ENCODE measurements around the gene NUTM2F. TPM values are rescaled to one million over a fixed set of nuclear protein-coding genes. Genes with fewer than 3 reads are reported as not detected.
"Not testable (repeated sequence)": the region's sequence is repeated elsewhere in the genome, so short reads cannot be mapped to it uniquely, and the experiment has no call there.

Gene NUTM2F
- not detected in 2 replicates for total RNA-seq

- DNase-seq (ENCODE audit: low read depth, low spot score) = not testable (repeated sequence)
Observed at GRCh38 chr9:94328544-94328943, at the start of gene NUTM2F. Gene NUTM2F (minus strand): TSS chr9:94328644. CDS start chr9:94328623, 21 bp downstream.

- not testable (repeated sequence) for DNase-seq (ENCODE audit: low read depth, low spot score)
Observed at GRCh38 chr9:94375197-94375596, 46.8 kb upstream of the NUTM2F start.

- DNase-seq (ENCODE audit: low read depth, low spot score) = peak; percentile 58
Observed at GRCh38 chr9:94374176-94375056, 46.0 kb upstream of the NUTM2F start.

GRCh38 chr9:94373779-94374175 lies 45.3 kb upstream of the NUTM2F start:
- not testable (repeated sequence) for DNase-seq (ENCODE audit: low read depth, low spot score)

GRCh38 chr9:94370266-94370665 lies 41.8 kb upstream of the NUTM2F start:
- DNase-seq (ENCODE audit: low read depth, low spot score) = not testable (repeated sequence)

- not testable (repeated sequence) for DNase-seq (ENCODE audit: low read depth, low spot score)
Observed at GRCh38 chr9:94364093-94364614, 35.7 kb upstream of the NUTM2F start.

GRCh38 chr9:94357158-94357557 lies 28.7 kb upstream of the NUTM2F start:
- not testable (repeated sequence) for DNase-seq (ENCODE audit: low read depth, low spot score)

GRCh38 chr9:94351901-94352723 lies 23.7 kb upstream of the NUTM2F start:
- DNase-seq (ENCODE audit: low read depth, low spot score) = not testable (repeated sequence)

GRCh38 chr9:94348754-94349153 lies 20.3 kb upstream of the NUTM2F start:
- DNase-seq (ENCODE audit: low read depth, low spot score) = not testable (repeated sequence)

GRCh38 chr9:94347451-94347850 lies 19.0 kb upstream of the NUTM2F start:
- not testable (repeated sequence) for DNase-seq (ENCODE audit: low read depth, low spot score)

GRCh38 chr9:94341703-94342102 lies 13.3 kb upstream of the NUTM2F start:
- not testable (repeated sequence) for DNase-seq (ENCODE audit: low read depth, low spot score)

GRCh38 chr9:94340750-94341149 lies 12.3 kb upstream of the NUTM2F start:
- DNase-seq (ENCODE audit: low read depth, low spot score) = not testable (repeated sequence)

GRCh38 chr9:94339657-94340056 lies 11.2 kb upstream of the NUTM2F start:
- not testable (repeated sequence) for DNase-seq (ENCODE audit: low read depth, low spot score)

GRCh38 chr9:94338723-94339122 lies 10.3 kb upstream of the NUTM2F start:
- not testable (repeated sequence) for DNase-seq (ENCODE audit: low read depth, low spot score)

GRCh38 chr9:94336445-94336844 lies 8.0 kb upstream of the NUTM2F start:
- DNase-seq (ENCODE audit: low read depth, low spot score) = not testable (repeated sequence)

GRCh38 chr9:94325583-94325982 lies 2.9 kb downstream of the NUTM2F start:
- DNase-seq (ENCODE audit: low read depth, low spot score) = not testable (repeated sequence)

GRCh38 chr9:94323153-94323798 lies 5.2 kb downstream of the NUTM2F start:
- not testable (repeated sequence) for DNase-seq (ENCODE audit: low read depth, low spot score)

GRCh38 chr9:94322342-94322940 lies 6.0 kb downstream of the NUTM2F start:
- not testable (repeated sequence) for DNase-seq (ENCODE audit: low read depth, low spot score)

GRCh38 chr9:94317949-94318657 lies 10.3 kb downstream of the NUTM2F start:
- not testable (repeated sequence) for DNase-seq (ENCODE audit: low read depth, low spot score)

- not testable (repeated sequence) for DNase-seq (ENCODE audit: low read depth, low spot score)
Observed at GRCh38 chr9:94316236-94316635, 12.2 kb downstream of the NUTM2F start.
